Naive B cell (primary cell): ENCODE results near the gene SNRNP27. TPM values are rescaled to one million over a fixed set of nuclear protein-coding genes. Genes with fewer than 3 reads are reported as not detected.
"Not testable (repeated sequence)": the region's sequence is repeated elsewhere in the genome, so short reads cannot be mapped to it uniquely, and the experiment has no call there.

Experiments
- ATAC-seq, 2 donors: fragments of 150-1000 bp; cut with Tn5 transposase; 2 replicates each; pipeline ENCODE4 v1.10.0; 2021; ENCODE audit warnings: low read depth in 2 of 2, mild to moderate bottlenecking in 2 of 2, moderate library complexity in 2 of 2
- DNase-seq: peaks from one replicate; pipeline ENCODE4 v3.0.0; 2022
- H3K27ac Mint-ChIP-seq, 6 donors: one replicate each; pipeline ENCODE4 v1.8.0; 2020 to 2022; ENCODE audit warnings: mild to moderate bottlenecking in 6 of 6, mixed read lengths in 6 of 6, moderate library complexity in 5 of 6, inconsistent platforms in 2 of 6
- H3K27me3 Mint-ChIP-seq, 3 donors: one replicate each; pipeline ENCODE4 v1.8.0; 2021 to 2022; ENCODE audit warnings: mixed read lengths in 3 of 3, mild to moderate bottlenecking in 1 of 3
- H3K36me3 Mint-ChIP-seq, 2 donors: one replicate each; pipeline ENCODE4 v1.8.0; 2020 to 2022; ENCODE audit warnings: mixed read lengths in 2 of 2, inconsistent platforms in 1 of 2, mild to moderate bottlenecking in 1 of 2
- H3K4me1 Mint-ChIP-seq, 3 donors: one replicate each; pipeline ENCODE4 v1.8.0; 2020 to 2022; ENCODE audit warnings: mixed read lengths in 3 of 3, inconsistent platforms in 1 of 3, mild to moderate bottlenecking in 1 of 3, moderate library complexity in 1 of 3
- H3K4me3 Mint-ChIP-seq, 8 donors: one replicate each; pipeline ENCODE4 v1.8.0; 2020 to 2022; ENCODE audit warnings: mild to moderate bottlenecking in 8 of 8, mixed read lengths in 8 of 8, moderate library complexity in 8 of 8, inconsistent platforms in 2 of 8
- H3K9me3 Mint-ChIP-seq, 7 donors: one replicate each; pipeline ENCODE4 v1.8.0; 2020 to 2022; ENCODE audit warnings: mixed read lengths in 7 of 7, mild to moderate bottlenecking in 5 of 7, inconsistent platforms in 2 of 7, moderate library complexity in 1 of 7
- polyA plus RNA-seq, 6 donors: library from polyadenylated mRNA; unstranded; fragments of 300-500 nt; fragmentation: Illumina TruSeq; gene quantifications; one replicate each; pipeline ENCODE4 v1.2.3, GENCODE V29; 2021; ENCODE audit warnings: low read depth in 6 of 6

Gene SNRNP27
- polyA plus RNA-seq, 6 donors from 2014 or later: 75.4 to 103 (median 90.1) TPM

- Mint-ChIP-seq H3K4me1 (peaks cover 9 to 19% (median 16%) of the 10 kb centered on the region in 3 donors), H3K36me3 (peaks cover 7 to 20% of the 10 kb centered on the region in 2 donors), H3K4me3 (no peak overlapping the region), H3K9me3 (no peaks in the 10 kb centered on the region), H3K27ac (peak overlapping the region in 2 of 6 donors; percentile 43 to 81), H3K27me3 (peaks cover 0 to 8% (median 5%) of the 10 kb centered on the region in 3 donors)
- DNase-seq: no peak
- ATAC-seq: no peak
Observed at GRCh38 chr2:69944756-69945155, 51.0 kb downstream of the SNRNP27 start.

GRCh38 chr2:69945441-69945840, 51.7 kb downstream of the SNRNP27 start:
- Mint-ChIP-seq H3K4me3 (peak overlapping the region in 1 of 8 donors; percentile 18), H3K27ac (peak overlapping the region in 5 of 6 donors; percentile 31 to 78 (median 54)), H3K4me1 (peaks cover 9 to 19% (median 16%) of the 10 kb centered on the region in 3 donors), H3K36me3 (peaks cover 7 to 15% of the 10 kb centered on the region in 2 donors), H3K9me3 (no peaks in the 10 kb centered on the region), H3K27me3 (peaks cover 0 to 8% (median 5%) of the 10 kb centered on the region in 3 donors)
- DNase-seq (no peak), ATAC-seq (no peak)

GRCh38 chr2:69945941-69946340, 52.2 kb downstream of the SNRNP27 start:
- peak overlapping the region in 4 of 6 donors; percentile 47 to 78 (median 62) for H3K27ac Mint-ChIP-seq
- ATAC-seq: no peak
- no peak for DNase-seq
- no peak overlapping the region for H3K4me3 Mint-ChIP-seq
- H3K4me1 Mint-ChIP-seq: peaks cover 9 to 19% (median 16%) of the 10 kb centered on the region in 3 donors
- H3K9me3 Mint-ChIP-seq: no peaks in the 10 kb centered on the region
- H3K36me3 Mint-ChIP-seq: peaks cover 7 to 15% of the 10 kb centered on the region in 2 donors
- peaks cover 0 to 8% (median 5%) of the 10 kb centered on the region in 3 donors for H3K27me3 Mint-ChIP-seq

- Mint-ChIP-seq H3K4me3 (no peak overlapping the region), H3K9me3 (no peaks in the 10 kb centered on the region), H3K36me3 (peaks cover 7 to 15% of the 10 kb centered on the region in 2 donors), H3K27ac (peak overlapping the region in 5 of 6 donors; percentile 15 to 75 (median 28)), H3K27me3 (peaks cover 0 to 8% (median 5%) of the 10 kb centered on the region in 3 donors), H3K4me1 (peaks cover 9 to 19% (median 16%) of the 10 kb centered on the region in 3 donors)
- no peak for ATAC-seq
- no peak for DNase-seq
Observed at GRCh38 chr2:69946351-69947324, 52.9 kb downstream of the SNRNP27 start.

- DNase-seq (no peak), ATAC-seq (no peak)
- no peak overlapping the region for H3K4me3 Mint-ChIP-seq
- no peaks in the 10 kb centered on the region for H3K9me3 Mint-ChIP-seq
- H3K36me3 Mint-ChIP-seq: peaks cover 7 to 9% of the 10 kb centered on the region in 2 donors
- peaks cover 0 to 8% (median 5%) of the 10 kb centered on the region in 3 donors for H3K27me3 Mint-ChIP-seq
- H3K4me1 Mint-ChIP-seq: peaks cover 9 to 19% (median 16%) of the 10 kb centered on the region in 3 donors
- H3K27ac Mint-ChIP-seq: peak overlapping the region in 1 of 6 donors; percentile 12
Observed at GRCh38 chr2:69947325-69947931, 53.7 kb downstream of the SNRNP27 start.

GRCh38 chr2:69948032-69948962, 54.5 kb downstream of the SNRNP27 start:
- ATAC-seq (no peak), DNase-seq (no peak)
- Mint-ChIP-seq H3K27ac (no peak overlapping the region), H3K4me3 (no peak overlapping the region), H3K4me1 (peaks cover 9 to 19% (median 16%) of the 10 kb centered on the region in 3 donors), H3K27me3 (peaks cover 0 to 8% (median 5%) of the 10 kb centered on the region in 3 donors), H3K36me3 (peaks cover 3% of the 10 kb centered on the region in 2 donors), H3K9me3 (no peaks in the 10 kb centered on the region)

GRCh38 chr2:69948963-69949645, 55.3 kb downstream of the SNRNP27 start:
- Mint-ChIP-seq H3K4me3 (no peak overlapping the region), H3K36me3 (no peaks in the 10 kb centered on the region), H3K27me3 (peaks cover 0 to 8% (median 5%) of the 10 kb centered on the region in 3 donors), H3K9me3 (no peaks in the 10 kb centered on the region), H3K27ac (peak overlapping the region in 1 of 6 donors; percentile 30), H3K4me1 (peaks cover 9 to 19% (median 16%) of the 10 kb centered on the region in 3 donors)
- DNase-seq: no peak
- no peak for ATAC-seq

GRCh38 chr2:69950241-69950640, 56.5 kb downstream of the SNRNP27 start:
- no peak for DNase-seq
- Mint-ChIP-seq H3K27me3 (peaks cover 4 to 8% (median 5%) of the 10 kb centered on the region in 3 donors), H3K4me3 (no peak overlapping the region), H3K36me3 (no peaks in the 10 kb centered on the region), H3K4me1 (peaks cover 9 to 19% (median 16%) of the 10 kb centered on the region in 3 donors), H3K27ac (no peak overlapping the region), H3K9me3 (no peaks in the 10 kb centered on the region)
- no peak for ATAC-seq

GRCh38 chr2:69950671-69951070, 56.9 kb downstream of the SNRNP27 start:
- not testable (repeated sequence) for DNase-seq, H3K27ac Mint-ChIP-seq, H3K27me3 Mint-ChIP-seq, H3K9me3 Mint-ChIP-seq, ATAC-seq, H3K36me3 Mint-ChIP-seq
- Mint-ChIP-seq H3K4me3 (peak overlapping the region in 1 of 8 donors; percentile 6), H3K4me1 (peaks cover 9 to 16% (median 15%) of the 10 kb centered on the region in 3 donors)

GRCh38 chr2:69952336-69953115, 58.8 kb downstream of the SNRNP27 start:
- peaks cover 4 to 11% (median 8%) of the 10 kb centered on the region in 3 donors for H3K4me1 Mint-ChIP-seq
- H3K27me3 Mint-ChIP-seq: peaks cover 4 to 8% (median 5%) of the 10 kb centered on the region in 3 donors
- H3K9me3 Mint-ChIP-seq: no peaks in the 10 kb centered on the region
- DNase-seq (no peak), ATAC-seq (peak in 1 of 2 donors; percentile 23)
- peak overlapping the region in 2 of 6 donors; percentile 17 to 87 for H3K27ac Mint-ChIP-seq
- H3K4me3 Mint-ChIP-seq: no peak overlapping the region
- H3K36me3 Mint-ChIP-seq: no peaks in the 10 kb centered on the region

- Mint-ChIP-seq H3K4me3 (no peak overlapping the region), H3K9me3 (no peaks in the 10 kb centered on the region), H3K27me3 (peaks cover 1 to 4% (median 3%) of the 10 kb centered on the region in 3 donors), H3K36me3 (no peaks in the 10 kb centered on the region), H3K4me1 (peaks cover under 1 to 7% (median 5%) of the 10 kb centered on the region in 3 donors), H3K27ac (no peak overlapping the region)
- ATAC-seq (no peak), DNase-seq (no peak)
Observed at GRCh38 chr2:69954084-69954483, 60.3 kb downstream of the SNRNP27 start.
